Measurements from ENCODE around the gene CDK5.

The CDK5 gene

DNA sequence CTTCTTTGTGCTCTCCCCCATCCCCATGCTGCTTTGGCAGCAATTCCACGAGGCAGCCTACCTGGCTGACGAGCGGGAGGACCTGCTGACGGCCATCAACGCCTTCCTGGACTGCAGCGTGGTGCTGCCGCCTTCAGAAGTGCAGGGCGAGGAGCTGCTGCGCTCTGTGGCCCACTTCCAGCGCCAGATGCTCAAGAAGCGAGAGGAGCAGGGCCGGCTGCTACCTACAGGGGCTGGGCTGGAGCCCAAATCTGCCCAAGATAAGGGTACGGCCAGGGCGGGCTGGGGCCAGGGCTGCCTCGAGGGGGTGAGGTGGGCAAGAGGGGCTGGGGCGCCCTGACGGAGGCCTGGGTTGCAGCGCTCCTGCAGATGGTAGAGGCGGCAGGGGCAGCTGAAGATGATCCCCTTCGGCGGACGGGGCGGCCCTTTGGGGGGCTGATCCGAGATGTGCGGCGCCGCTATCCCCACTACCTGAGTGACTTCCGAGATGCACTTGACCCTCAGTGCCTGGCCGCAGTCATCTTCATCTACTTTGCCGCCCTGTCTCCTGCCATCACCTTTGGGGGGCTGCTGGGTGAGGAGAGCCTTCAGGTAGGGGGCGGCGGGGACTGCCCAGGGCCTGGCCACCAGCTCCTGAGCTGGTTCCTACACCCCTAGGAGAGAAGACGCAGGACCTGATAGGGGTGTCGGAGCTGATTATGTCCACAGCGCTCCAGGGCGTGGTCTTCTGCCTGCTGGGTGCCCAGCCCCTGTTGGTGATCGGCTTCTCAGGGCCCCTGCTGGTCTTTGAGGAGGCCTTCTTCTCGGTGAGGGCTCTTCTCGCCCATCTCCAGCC lies 13.6 kb upstream of the CDK5 start:
- no peak for DNase-seq

DNA sequence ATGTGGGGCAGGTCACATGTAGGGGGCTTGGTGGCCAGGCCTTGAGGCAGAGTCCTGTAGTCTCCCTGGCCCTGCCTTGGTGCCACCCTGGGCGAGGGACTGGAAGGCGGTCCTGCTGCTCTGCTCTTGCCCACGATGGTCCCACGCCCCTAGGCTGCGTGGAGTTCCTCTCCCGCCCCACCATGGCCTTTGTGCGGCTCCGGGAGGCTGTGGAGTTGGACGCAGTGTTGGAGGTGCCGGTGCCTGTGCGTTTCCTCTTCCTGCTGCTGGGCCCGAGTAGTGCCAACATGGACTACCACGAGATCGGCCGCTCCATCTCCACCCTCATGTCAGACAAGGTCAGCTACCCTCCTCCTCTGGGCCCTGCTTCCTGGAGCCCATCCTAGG lies 12.9 kb upstream of the CDK5 start:
- DNase-seq, result no peak

DNA sequence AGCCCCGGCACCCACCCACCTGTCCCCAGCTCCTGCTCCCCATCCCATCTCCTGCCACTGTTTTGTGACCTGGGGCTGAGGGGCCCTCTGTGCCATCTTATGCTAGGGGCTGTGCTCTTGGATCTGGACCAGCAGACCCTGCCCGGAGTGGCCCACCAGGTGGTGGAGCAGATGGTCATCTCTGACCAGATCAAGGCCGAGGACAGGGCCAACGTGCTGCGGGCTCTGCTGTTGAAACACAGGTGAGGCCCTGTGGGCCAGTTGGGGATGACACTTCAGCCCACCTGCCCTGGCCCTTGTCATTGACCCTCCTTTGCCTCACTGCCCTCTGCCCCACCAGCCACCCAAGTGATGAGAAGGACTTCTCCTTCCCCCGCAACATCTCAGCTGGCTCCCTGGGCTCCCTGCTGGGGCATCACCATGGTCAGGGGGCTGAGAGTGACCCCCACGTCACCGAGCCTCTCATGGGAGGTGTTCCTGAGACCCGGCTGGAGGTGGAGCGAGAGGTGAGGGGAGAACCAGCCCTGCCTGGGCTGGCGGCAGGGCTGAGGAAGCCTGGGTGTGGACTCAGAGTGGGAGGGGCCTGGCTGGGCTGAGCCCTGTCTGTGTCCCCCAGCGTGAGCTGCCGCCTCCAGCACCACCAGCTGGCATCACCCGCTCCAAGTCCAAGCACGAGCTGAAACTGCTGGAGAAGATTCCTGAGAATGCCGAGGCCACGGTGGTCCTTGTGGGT lies 12.3 kb upstream of the CDK5 start:
- DNase-seq, result no peak

DNA sequence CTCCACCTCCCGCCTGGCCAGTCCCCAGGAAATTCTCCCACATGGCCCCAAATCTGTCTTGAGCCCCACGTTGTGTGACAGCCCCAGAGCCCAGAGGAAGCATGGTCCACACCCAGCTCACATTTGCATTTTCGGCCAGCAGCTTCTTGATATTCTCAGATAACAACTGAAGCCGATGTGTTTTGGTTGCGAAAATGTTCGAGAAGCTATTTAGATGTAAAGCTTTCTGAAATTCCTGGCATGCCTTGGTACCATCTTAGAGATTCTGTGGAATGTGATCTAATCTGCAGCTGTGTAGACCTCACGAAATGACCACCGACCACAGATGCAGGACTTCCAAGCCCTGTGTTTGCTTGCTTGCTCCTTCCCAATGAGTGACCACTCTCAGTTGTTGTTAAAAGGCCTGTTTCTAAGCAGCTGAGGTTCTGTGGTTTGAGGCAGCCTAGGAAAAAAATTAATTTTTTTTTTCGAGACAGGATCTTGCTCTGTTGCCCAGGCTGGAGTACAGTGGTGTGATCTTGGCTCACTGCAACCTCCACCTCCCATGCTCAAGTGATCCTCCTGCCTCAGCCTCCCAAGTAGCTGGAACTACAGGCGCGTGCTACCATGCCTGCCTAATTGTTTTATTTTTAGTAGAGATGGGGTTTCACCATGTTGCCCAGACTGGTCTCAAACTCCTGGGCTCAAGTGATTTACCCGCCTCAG lies 10.5 kb upstream of the CDK5 start:
- DNase-seq, result no peak

DNA sequence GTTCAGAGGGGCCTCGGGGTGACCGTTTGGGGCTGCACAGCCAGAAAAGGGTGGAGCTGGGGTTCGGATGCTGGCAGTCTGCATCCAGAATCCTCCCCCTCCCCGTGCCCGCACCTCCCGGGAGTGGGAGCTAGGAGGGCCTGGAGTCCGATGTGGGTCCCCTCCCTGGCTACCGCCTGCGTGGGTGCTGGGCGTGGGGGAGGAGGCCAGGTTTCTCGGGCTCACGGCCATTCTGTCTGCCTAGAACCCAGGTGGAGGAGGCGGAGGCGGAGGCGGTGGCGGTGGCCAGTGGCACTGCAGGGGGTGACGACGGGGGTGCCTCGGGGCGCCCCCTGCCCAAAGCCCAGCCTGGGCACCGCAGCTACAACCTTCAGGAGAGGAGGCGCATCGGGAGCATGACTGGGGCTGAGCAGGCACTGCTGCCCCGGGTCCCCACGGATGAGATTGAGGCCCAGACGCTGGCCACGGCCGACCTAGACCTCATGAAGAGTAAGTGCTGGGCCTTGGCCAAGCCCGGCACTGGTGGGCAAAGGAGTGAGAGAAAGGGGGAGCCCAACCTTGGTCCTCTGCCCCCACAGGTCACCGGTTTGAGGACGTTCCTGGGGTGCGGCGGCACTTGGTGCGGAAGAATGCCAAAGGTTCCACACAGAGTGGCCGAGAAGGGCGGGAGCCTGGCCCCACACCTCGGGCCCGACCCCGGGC lies 8.7 kb upstream of the CDK5 start:
- no peak for DNase-seq

DNA sequence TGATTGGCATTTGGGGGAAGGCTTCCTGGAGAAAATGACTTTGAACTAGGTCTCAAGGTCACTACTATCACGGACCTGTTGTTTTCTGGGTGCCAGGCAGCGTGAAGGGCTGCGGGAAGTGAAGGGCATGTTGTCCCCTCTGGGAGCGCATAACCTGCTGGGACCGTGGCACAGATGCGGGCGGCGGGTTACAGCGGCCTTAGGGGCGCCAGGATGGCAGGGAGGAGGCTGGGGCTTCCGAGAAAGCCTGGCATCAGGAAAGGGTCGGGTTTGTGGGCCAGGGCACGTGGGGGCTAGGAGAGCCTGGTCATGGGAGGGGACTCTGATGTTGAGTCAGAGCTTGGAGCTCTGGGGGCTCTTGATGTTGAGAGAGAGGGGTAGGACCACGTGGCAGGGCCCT lies 7.8 kb upstream of the CDK5 start:
- no peak for DNase-seq

DNA sequence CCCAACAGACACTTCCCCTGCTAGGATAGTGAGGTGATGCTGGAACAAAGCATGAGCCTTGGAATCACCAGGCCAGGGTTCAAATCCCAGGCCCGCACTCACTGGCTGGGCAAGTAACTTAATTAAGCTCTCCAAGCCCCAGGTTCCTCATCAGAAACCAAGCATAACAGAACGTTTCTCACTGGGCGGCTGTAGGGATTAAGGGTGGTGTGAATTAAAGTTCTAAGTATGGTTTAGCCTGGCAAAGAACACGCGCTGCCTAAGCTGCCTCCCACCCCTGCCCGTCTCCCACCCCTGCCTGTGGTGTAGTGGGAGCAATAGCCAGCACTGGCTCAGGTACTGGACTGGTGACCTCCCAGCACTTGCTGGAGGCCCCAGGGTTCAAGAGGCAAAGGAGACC lies 7.3 kb upstream of the CDK5 start:
- no peak for DNase-seq

DNA sequence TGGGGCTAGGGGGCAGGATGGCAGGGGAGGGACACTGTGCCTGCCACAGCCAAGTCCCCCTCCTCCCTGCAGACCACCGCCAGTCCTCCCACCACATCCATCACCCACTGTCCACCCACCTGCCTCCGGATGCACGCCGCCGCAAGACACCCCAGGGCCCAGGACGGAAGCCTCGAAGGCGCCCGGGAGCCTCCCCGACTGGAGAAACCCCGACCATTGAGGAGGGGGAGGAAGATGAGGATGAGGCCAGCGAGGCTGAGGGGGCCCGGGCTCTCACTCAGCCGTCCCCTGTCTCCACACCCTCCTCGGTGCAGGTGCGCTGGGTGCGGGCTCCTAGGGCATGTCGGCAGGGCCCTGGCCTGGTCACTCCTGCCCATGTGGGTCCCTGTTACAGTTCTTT lies 6.8 kb upstream of the CDK5 start:
- DNase-seq, result no peak

DNA sequence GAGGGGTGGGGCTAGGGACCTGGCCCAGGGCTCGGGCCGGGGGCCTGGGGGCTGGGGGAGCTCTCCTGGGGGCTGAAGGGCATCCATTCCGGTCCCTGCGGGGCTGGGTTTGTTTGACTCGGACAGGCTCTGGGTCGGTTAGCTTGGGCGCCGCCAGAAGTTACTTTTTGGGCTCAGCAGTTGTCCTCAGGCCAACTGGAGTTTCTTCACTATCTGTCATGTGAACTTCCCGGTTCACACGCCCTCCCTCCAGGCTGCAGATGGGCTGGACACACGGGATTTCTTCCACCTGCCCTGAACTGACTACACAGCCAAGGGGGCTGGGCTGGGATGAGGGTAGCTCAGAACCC lies 5.5 kb upstream of the CDK5 start:
- no peak for DNase-seq

DNA sequence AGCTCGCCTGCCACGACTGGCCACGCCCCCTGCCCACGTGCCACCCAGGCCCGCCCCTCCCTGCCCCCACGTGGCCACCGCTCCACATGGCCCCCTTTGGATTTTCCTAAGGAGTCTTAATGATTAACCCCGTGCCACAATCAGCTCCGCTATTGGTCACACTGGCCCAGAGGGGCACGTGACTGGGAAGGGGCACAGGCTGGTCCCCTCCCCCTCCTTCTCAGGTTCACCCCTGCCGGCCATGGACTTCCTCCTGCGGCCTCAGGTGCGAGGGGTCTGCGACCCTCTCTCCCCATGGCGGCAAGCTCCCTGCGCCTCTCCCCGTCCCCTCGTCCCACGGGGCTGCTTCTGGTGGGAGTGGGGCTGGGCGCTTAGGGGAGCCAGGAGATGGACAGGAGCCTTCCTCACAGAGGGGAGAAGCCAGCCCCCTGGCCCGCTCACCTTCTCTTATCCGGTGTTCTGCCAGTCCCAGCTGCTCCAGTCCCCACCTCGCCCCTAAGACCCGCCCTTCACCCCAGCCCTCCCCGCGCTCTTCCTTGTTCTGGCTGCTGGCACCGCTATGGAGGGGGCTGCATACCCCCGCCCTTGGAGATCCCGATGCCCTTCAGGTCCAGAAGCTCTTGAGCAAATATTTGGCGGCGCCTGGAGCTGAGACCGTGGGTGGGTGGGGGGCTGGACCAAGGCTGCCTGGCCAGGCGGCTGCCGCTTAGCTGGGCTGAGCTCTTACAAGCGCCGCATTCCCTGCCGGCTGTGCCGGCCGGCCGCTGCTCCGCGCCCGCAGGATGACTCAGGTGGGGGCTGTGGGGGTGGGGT lies 4.9 kb upstream of the CDK5 start:
- no peak for DNase-seq

DNA sequence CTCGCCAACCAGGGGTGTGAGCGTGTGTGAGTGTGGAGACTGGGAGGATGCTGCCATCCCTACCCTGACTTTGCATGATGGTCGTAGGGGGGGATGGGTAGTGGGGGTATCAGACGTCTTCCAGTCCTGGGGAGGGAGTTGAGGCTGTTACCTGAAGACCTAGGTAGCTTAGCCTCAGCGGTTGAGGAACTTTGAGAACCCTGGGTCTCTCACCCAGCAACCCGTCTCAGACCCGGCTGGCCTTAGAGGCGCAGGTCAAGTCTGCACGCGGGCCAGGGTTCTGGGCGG lies 4.4 kb upstream of the CDK5 start:
- no peak for DNase-seq

DNA sequence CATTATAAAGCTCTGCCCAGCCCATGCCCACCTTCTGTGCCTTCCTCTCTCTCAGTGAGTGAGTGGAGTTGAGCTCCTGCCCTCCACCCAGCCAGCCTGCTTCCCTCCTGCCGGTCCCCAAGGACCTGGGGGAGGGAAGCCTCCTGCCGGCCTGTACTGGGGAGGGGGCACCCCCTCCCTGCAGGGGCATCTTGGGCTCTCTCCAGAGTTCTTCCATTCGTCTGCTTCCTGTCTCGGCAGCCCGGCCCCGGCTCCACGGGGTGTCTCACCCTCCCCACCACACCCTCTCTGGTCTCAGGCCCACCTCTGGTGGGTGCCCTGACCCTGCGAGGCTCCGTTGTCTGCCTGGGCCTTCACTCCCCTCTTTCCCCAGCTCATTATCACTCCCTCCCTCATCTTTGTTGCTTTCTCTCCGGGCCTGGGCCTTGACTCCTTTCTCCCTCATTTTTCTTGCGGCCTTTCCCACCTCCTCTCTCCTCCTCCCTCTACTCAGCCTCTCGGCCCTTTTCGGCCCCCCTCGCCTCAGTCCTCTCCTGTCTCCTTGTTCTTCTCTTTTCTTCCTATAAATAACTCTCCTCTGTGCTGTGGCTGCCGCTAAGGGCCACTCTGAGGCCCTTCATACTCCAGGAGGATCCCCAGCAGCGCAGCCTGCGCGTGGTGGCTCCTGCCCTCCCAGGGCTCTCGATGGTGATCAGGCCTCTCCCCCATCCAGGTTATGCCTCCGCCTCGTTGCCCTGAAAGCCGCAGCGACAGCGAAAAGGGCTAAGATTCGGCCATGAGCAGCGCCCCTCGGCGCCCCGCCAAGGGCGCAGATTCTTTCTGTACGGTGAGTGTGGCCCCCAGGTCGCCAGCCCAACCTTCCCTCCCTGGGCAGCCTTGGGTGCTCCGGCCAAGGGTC lies 3.8 kb upstream of the CDK5 start:
- no peak for DNase-seq

DNA sequence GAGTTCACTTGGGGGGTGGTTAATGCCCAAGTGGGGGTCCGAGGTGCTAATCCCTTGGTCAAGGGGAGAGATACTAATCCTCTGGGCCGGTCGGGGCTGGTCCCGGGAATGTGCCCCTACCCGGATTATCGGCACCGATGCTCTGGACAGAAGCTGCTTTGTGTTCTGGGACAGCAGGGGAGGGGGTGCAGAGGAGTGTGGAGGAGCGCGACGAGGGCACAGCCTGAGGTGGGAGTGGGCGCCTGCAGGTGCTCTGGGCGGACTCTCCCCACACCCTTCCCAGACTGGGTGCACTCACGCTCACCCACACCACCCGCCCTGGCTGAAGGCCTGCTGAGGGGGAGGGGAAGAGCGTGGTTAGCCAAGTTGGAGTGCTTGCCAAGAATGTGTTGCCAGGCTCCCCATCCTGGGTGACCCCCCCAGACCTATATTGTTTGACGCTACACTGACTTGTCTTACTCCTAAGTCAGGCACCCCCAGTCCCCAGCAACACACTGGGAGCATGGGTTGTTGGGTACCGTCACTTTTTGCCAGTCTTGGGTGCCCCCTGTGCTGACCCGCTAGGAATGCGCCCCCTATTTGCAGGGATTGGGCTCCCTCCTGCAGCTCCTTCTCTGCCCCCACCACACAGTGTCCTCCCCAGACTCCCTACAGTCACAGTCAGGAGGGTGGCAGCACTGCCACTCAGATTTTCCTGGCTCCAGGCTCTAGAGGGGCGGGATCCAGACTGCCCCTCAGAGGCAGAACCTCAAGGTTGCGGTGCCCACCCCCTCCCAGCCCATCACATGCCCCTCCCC lies 2.9 kb upstream of the CDK5 start:
- no peak for DNase-seq

DNA sequence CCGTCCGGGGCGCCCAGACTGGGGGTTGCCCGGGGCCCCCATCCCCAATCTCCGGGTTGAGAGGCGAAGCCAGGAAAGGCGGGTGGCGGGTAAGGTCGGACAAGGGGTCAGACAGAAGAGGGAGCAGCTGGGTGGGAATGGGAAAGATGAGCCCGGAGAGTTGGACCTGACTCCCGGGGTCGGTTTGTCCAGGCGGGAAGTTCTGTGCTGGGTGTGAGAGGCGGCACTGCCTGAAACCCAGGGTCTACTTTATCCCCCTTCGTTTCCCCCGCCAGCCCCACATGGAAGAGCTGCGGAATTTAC lies 2.4 kb upstream of the CDK5 start:
- DNase-seq, result no peak

DNA sequence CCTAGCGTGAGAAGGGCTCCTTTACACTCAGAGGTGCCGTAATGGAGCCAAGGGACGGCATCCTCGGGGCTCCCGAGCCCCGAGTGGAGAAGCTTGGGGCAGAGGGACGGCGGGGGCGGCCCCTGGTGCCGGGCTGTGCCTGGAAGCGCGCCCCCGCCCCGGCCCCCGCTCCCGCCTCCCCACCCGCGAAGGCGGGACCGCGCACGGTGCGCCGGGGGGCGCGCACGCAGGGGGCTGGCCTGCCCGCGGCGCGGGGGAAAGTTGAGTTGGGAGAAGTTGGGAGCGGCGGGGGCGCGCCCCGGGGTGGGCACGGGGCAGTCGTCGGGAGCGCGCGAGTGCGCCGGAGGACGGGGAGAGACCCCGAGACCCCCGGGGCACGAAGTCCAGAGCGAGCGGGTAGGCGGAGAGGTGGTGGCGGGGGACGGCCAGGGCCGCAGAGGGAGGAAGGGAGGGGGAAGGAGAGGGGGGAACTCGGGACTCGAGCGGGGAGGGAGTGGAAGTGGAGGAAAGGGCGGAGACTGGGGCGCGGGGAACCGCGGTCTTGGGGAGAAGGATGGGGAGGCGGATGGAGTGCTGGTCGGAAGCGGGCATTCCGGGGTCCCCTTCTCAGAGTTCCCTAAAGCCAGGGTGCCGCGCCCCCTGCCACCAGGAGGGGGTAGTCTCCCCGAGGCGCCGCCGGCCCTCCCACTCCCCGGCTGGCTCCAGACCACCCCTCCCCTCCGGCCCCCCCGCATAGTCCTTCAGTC lies 1.8 kb upstream of the CDK5 start, which contains the start of gene SLC4A2:
TSS of gene SLC4A2 (plus strand) at position 223 of the 746 bp plus-strand sequence. CDS start 2,399 bp downstream, outside the sequence.
- DNase-seq, result peak; percentile 85

DNA sequence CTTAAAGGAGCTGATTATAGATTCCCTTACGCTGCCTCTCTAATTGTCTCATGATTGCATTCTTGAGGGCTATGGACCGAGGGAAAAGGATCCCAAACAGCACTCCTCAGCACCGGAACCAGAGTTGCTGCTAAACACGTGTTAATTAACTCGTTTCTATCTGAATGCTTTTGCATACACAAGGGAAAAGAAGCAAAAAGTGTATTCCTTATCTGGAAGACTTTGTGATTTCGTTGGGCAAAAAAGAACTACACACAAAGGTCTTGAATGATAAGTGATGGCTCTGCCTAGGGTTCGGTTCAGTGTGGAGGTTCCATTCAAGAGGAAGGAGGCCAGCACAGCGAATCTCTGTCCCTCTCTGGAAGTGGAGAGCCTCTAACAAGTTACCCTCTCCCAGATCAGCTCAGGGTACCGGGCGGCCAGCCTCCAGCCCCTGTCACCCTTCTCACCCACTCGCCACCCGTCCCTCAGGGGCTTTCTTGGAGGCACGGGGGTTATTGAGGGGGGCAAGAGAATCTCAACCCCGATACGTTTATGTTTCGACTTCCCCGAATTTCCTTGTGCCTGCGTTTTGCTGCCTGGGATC lies 1.2 kb upstream of the CDK5 start:
- DNase-seq, result no peak

DNA sequence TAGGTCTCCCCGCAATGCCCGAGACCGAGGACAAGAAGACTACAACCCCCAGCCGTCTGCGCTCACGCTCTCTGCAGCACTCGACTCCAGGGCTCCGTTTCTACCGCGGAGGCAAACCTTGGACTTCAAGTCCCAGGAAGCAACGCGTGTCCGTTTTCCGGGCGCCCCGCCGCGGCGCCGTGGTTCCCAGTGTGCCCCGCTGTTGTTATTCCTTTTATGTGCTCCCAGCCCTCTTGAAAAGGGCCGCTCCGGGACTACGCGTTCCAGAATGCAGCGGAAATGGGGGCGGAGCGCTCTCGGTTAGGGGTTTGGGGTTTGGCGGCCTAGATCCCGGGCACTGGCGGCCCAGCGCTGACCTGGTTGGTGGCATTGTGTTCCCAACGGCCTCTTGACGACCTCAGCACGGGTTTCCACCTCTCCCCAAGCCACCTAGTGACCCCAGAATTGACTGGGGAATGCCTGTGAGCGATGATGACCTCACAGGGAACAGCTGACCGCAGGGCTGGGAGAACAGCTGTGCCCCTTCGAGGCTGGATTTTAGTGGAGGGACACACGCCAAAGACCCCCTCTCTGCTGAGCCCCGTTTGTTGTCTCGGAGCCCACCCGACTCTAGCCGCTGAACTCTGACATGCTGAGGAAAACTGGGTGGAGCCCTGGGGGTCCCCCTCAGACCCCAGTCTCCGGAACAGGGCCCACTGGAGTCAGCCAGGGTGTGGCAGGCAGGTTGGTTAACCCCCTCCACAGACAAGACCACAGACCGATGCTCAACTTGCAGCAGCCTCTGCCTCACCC lies 488 bp upstream of the CDK5 start:
- peak; percentile 95 for DNase-seq

DNA sequence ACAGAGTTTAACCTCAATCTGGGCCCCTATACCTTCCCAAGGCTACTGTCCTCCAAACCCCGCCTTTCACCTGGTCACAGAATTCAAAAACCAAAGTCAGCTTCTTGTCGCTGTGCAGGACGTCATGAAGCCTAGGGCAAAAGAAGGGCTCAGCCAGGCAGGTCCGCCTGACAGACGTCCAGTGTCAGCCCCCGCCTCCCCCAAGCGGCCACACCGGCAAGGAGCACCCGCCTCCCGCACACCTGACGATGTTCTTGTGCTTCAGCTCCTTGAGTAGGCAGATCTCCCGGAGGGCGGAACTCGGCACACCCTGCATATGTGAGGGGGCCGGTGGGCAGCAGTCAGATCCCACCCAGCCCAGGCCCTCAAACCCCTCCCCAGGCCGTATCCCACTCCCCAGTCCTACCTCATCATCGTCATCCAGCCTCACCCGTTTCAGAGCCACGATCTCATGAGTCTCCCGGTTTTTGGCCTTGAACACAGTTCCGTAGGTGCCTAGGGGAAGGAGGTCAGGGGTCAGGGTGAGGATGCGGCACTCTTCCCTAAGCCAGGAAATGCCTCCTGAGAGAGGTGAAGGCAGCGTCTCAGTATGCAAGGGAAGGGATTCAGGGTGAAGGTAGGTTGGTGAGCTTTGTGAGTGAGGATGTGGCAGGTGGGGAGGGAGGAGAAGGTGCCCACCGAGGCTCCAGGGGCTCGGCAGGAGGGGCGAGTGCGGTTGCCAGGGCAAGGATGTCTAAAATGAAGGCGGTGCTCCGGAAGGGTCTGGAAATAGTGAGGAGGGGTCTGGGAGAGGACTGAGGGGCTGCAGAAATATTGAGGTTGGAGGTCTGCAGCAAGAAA lies 811 bp downstream of the CDK5 start:
- no peak for DNase-seq

All from activated CD8-positive, alpha-beta memory T cell treated with anti-CD3 and anti-CD28 coated beads, Interleukin-2, amount 50 U/mL, for 48 hours (primary cell).